Measurements from ENCODE around the gene RNASEH2B. TPM values are rescaled to one million over a fixed set of nuclear protein-coding genes. Genes with fewer than 3 reads are reported as not detected.

RNASEH2B gene, protein sequence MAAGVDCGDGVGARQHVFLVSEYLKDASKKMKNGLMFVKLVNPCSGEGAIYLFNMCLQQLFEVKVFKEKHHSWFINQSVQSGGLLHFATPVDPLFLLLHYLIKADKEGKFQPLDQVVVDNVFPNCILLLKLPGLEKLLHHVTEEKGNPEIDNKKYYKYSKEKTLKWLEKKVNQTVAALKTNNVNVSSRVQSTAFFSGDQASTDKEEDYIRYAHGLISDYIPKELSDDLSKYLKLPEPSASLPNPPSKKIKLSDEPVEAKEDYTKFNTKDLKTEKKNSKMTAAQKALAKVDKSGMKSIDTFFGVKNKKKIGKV
- 24.2 and 28.1 TPM in 2 replicates for total RNA-seq (2022)
- percentile 66 among the genes with signal in this experiment for Bru-seq, nascent RNA
- percentile 47 among the genes with signal in this experiment for BruChase-seq, experiment 1, labeled RNA remaining after a 6-hour chase
- BruChase-seq, experiment 2, labeled RNA remaining after a 2-hour chase: percentile 56 among the genes with signal in this experiment
- long read RNA-seq, full-length matches to known transcripts: 38 of 41 reads
- long read RNA-seq, partial matches to known transcripts: 1 of 41 reads
- long read RNA-seq, other reads (novel, unspliced or antisense): 2 of 41 reads

DNA sequence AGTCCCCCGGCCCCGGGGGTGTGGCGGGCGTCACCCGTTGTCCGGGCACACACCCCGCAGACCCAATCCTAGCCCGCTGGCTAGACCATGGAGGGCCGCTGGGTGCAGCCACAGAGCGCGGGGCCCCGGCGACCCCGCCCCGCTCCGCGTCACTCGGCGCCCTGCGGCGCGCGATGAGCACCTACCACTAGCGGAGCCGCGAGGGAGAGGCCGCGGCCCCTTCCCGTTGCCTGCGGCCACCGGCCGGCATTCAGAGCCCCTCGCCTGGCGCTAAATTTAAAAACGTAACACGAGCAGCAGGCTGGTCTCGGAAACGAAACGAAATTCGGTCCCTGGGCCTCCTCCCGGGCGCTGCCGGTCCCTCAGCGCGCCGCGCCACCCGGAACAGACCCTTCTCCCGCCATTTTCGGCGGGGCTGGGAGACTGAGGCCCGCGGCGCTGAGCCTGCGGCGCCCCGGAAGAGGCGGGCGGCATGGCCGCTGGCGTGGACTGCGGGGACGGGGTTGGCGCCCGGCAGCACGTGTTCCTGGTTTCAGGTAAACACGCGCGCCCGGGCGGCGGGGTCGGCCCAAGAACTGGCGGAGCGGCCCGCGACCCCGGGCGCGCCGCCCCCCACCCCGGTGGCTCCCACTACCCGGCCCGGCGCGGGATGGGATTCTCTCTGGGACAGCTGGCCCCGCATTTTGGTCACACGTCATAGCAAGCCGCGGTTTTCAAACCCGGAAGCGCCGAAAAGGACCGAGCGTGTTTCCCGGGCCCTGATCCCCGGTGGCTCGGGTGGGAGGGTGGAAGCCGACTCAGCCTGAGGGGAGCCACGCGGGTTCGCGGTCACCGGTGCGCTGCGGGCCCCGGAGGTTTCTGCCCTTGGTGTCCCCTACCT, at the start of gene RNASEH2B:
RNASEH2B (plus strand) TSS at position 187 of the 880 bp plus-strand sequence; CDS start at position 473, 286 bp downstream.
- H3K4me3 Mint-ChIP-seq (ENCODE audit: low read depth, unreplicated experiment): peak within 1 kb of the TSS; percentile 77

GRCh38 chr13:50864492-50864891, 45.1 kb upstream of the RNASEH2B start:
- DNase-seq: no peak
- TF ChIP-seq, protein P1, sequence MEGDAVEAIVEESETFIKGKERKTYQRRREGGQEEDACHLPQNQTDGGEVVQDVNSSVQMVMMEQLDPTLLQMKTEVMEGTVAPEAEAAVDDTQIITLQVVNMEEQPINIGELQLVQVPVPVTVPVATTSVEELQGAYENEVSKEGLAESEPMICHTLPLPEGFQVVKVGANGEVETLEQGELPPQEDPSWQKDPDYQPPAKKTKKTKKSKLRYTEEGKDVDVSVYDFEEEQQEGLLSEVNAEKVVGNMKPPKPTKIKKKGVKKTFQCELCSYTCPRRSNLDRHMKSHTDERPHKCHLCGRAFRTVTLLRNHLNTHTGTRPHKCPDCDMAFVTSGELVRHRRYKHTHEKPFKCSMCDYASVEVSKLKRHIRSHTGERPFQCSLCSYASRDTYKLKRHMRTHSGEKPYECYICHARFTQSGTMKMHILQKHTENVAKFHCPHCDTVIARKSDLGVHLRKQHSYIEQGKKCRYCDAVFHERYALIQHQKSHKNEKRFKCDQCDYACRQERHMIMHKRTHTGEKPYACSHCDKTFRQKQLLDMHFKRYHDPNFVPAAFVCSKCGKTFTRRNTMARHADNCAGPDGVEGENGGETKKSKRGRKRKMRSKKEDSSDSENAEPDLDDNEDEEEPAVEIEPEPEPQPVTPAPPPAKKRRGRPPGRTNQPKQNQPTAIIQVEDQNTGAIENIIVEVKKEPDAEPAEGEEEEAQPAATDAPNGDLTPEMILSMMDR (IDR thresholded peaks at IDR 0.05; ENCODE audit: unreplicated experiment): no peak
- intact Hi-C loops (cut with micrococcal nuclease; ENCODE audit: unreplicated experiment): no loop called here
- no TSS peak for BruUV-seq (replicated peaks)
- no peaks in the 10 kb centered on the region for H3K9me3 Mint-ChIP-seq (ENCODE audit: low read depth, unreplicated experiment)
- CTCF ChIA-PET: interaction anchor here (0.7 kb wide), 1 partner anchor 16 kb away, joined by 3 read pairs; no protein-coding TSS in a partner anchor
- no peaks in the 10 kb centered on the region for H3K4me1 Mint-ChIP-seq (ENCODE audit: low read depth, unreplicated experiment)
- no peaks in the 10 kb centered on the region for H3K36me3 Mint-ChIP-seq (ENCODE audit: insufficient read depth, unreplicated experiment)
- no peak overlapping the region for H3K27ac Mint-ChIP-seq (ENCODE audit: unreplicated experiment)
- no peaks in the 10 kb centered on the region for H3K27me3 Mint-ChIP-seq (ENCODE audit: unreplicated experiment)
- no peak overlapping the region for H3K4me3 Mint-ChIP-seq (ENCODE audit: low read depth, unreplicated experiment)

More for the DNA sequence above, at the start of gene RNASEH2B:
- TF ChIP-seq, protein P1 (IDR thresholded peaks at IDR 0.05; ENCODE audit: unreplicated experiment): no peak
- Mint-ChIP-seq H3K36me3 (ENCODE audit: insufficient read depth, unreplicated experiment) (peaks cover 8% of the 10 kb centered on the region), H3K27me3 (ENCODE audit: unreplicated experiment) (no peaks in the 10 kb centered on the region), H3K9me3 (ENCODE audit: low read depth, unreplicated experiment) (no peaks in the 10 kb centered on the region), H3K4me1 (ENCODE audit: low read depth, unreplicated experiment) (peaks cover 23% of the 10 kb centered on the region), H3K27ac (ENCODE audit: unreplicated experiment) (peak within 1 kb of the TSS; percentile 75)
- intact Hi-C loops (cut with micrococcal nuclease; ENCODE audit: unreplicated experiment): loop anchor here (10.0 kb wide), 1 partner anchor 935 kb away; no protein-coding TSS in a partner anchor
- CTCF ChIA-PET: no interaction called here
- peak; percentile 73 for DNase-seq
- TSS peak; percentile 59 for BruUV-seq (replicated peaks)

DNA sequence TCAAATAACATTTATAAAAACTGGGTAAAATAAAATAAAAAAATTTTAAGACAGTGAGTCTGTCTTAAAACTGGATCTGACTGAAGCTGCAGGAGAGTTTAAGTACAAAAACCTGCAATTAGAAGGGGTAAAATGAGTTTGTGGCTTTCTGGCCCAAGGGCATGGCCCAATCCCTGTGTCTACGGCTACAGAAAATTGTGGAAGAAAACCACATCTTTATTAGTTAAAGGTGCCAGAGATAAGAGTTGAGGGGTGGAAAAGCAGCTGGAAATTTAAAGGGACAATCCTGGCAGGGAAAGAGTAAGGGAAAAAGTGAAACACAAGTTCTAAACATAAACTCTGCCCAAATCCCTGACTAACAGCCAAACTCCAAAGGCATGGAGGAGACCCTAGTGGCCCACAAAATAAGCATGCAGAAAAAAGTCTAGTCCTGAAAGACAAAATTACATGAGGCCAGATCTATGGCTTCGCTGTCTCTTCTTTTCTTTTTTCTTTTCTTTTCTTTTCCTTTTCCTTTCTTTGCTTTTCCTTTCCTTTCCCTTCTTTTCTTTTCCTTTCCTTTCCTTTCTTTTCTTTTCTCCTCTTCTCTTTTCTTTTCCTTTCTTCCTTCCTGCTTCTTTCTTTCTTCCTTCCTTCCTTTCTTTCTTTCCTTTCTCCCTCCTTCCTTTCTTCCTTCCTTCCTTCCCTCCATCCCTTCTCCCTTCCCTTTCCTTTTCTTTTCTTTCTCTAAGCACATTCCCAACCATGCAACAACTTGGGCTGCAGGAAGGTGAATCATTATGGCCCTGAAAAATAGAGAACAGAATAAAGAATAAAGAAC, 42.6 kb upstream of the RNASEH2B start:
- Mint-ChIP-seq H3K27ac (ENCODE audit: unreplicated experiment) (no peak overlapping the region), H3K4me1 (ENCODE audit: low read depth, unreplicated experiment) (no peaks in the 10 kb centered on the region), H3K9me3 (ENCODE audit: low read depth, unreplicated experiment) (no peaks in the 10 kb centered on the region), H3K4me3 (ENCODE audit: low read depth, unreplicated experiment) (no peak overlapping the region), H3K27me3 (ENCODE audit: unreplicated experiment) (no peaks in the 10 kb centered on the region), H3K36me3 (ENCODE audit: insufficient read depth, unreplicated experiment) (no peaks in the 10 kb centered on the region)
- no peak for DNase-seq
- CTCF ChIA-PET: no interaction called here
- intact Hi-C loops (cut with micrococcal nuclease; ENCODE audit: unreplicated experiment): no loop called here
- no TSS peak for BruUV-seq (replicated peaks)
- TF ChIP-seq, protein P1 (IDR thresholded peaks at IDR 0.05; ENCODE audit: unreplicated experiment): no peak

- BruUV-seq (replicated peaks): no TSS peak
Observed at GRCh38 chr13:50867637-50867945, 42.0 kb upstream of the RNASEH2B start.

More at GRCh38 chr13:50867637-50867945, 42.0 kb upstream of the RNASEH2B start:
- no peak for DNase-seq
- Mint-ChIP-seq H3K9me3 (ENCODE audit: low read depth, unreplicated experiment) (no peaks in the 10 kb centered on the region), H3K27me3 (ENCODE audit: unreplicated experiment) (no peaks in the 10 kb centered on the region), H3K4me3 (ENCODE audit: low read depth, unreplicated experiment) (no peak overlapping the region), H3K27ac (ENCODE audit: unreplicated experiment) (no peak overlapping the region), H3K4me1 (ENCODE audit: low read depth, unreplicated experiment) (no peaks in the 10 kb centered on the region), H3K36me3 (ENCODE audit: insufficient read depth, unreplicated experiment) (no peaks in the 10 kb centered on the region)
- CTCF ChIA-PET: no interaction called here
- intact Hi-C loops (cut with micrococcal nuclease; ENCODE audit: unreplicated experiment): no loop called here
- TF ChIP-seq, protein P1 (IDR thresholded peaks at IDR 0.05; ENCODE audit: unreplicated experiment): no peak
